ENCODE measurements around the gene IRAK2. TPM values are rescaled to one million over a fixed set of nuclear protein-coding genes. Genes with fewer than 3 reads are reported as not detected.
"Not testable (repeated sequence)": the region's sequence is repeated elsewhere in the genome, so short reads cannot be mapped to it uniquely, and the experiment has no call there.

IRAK2 gene
- total and polyA plus RNA-seq, 2 experiments from 2014 or later: 2.5 to 3.7 TPM

DNA sequence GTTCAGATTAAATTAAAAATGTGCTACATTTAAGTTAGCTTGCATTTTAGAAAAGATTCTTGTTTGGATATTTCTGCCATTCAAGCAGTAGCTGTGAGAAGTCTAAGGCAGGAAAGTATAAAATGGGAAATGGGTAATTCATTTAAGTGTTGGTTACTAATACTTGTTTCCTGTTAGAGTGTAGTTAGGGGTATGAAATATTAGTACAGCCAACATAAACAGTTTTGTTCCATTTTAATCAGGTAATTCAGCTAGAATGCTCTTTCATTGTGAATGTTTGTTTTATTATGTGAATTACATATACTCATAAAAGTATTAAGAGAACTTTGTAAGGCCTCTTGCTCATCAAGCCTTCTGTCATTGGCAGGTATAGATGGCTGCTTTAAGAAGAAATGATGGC is 103.4 kb downstream of the IRAK2 start:
- TF ChIP-seq EZH2phosphoT487 (IDR thresholded peaks at IDR 0.05; ENCODE audit: low read depth, severe bottlenecking, unreplicated experiment) (no peak), EZH2 (IDR thresholded peaks at IDR 0.05; ENCODE audit: borderline replicate concordance) (no peak), CTCF (IDR thresholded peaks at IDR 0.05; ENCODE audit: poor library complexity) (no peak)
- no peaks in the 10 kb centered on the region for H3K9me3 ChIP-seq (ENCODE audit: low read depth)
- no peak overlapping the region for H3K27ac ChIP-seq
- no peak for DNase-seq (ENCODE audit: low spot score)
- no peak overlapping the region for H3K4me2 ChIP-seq
- no peak overlapping the region for H2AFZ ChIP-seq
- peaks cover 84% of the 10 kb centered on the region for H3K79me2 ChIP-seq
- H3K27me3 ChIP-seq: no peaks in the 10 kb centered on the region
- no peaks in the 10 kb centered on the region for H3K36me3 ChIP-seq (replicated peaks; ENCODE audit: insufficient read depth, low read depth)
- no peak overlapping the region for H3K4me3 ChIP-seq
- H3K9me2 ChIP-seq (replicated peaks; ENCODE audit: insufficient read depth): no peaks in the 10 kb centered on the region
- peaks cover 24% of the 10 kb centered on the region for H4K20me1 ChIP-seq (ENCODE audit: insufficient read depth, poor library complexity, severe bottlenecking)
- peaks cover 4% of the 10 kb centered on the region for H3K4me1 ChIP-seq (ENCODE audit: insufficient read depth)

DNA sequence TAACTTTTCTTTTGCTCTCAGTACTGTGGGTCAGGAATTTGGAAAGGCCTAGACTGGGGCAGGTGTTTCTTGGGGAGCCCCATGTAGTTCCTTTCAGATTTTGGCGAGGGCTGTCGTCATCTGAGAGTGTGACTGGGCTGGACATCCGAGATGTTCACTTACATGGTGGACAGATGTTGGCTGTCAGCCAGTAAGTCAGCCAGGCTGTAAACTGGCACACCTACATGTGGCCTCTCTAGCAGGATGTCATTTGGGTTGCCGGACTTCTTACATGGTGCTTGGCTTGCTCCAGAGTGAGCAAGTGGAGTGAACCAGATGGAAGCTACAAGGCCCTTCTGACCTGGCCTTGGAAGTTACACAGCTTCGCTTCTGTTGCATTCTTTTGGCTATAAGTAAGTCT is 104.2 kb downstream of the IRAK2 start:
- Histone ChIP-seq H3K4me1 (ENCODE audit: insufficient read depth) (no peaks in the 10 kb centered on the region), H3K27ac (no peak overlapping the region), H3K27me3 (no peaks in the 10 kb centered on the region), H3K36me3 (replicated peaks; ENCODE audit: insufficient read depth, low read depth) (no peaks in the 10 kb centered on the region), H3K9me3 (ENCODE audit: low read depth) (no peaks in the 10 kb centered on the region), H2AFZ (no peak overlapping the region), H3K4me3 (no peak overlapping the region), H3K79me2 (peaks cover 90% of the 10 kb centered on the region), H3K9me2 (replicated peaks; ENCODE audit: insufficient read depth) (no peaks in the 10 kb centered on the region), H4K20me1 (ENCODE audit: insufficient read depth, poor library complexity, severe bottlenecking) (peaks cover 32% of the 10 kb centered on the region), H3K4me2 (no peak overlapping the region)
- DNase-seq (ENCODE audit: low spot score): no peak
- 94% methylated on average over 5 of the region's 5 CpGs for WGBS (ENCODE audit: low lambda C conversion rate, missing lambda C conversion rate)
- TF ChIP-seq EZH2phosphoT487 (IDR thresholded peaks at IDR 0.05; ENCODE audit: low read depth, severe bottlenecking, unreplicated experiment): no peak
- TF ChIP-seq CTCF (IDR thresholded peaks at IDR 0.05; ENCODE audit: poor library complexity): no peak
- no peak for TF ChIP-seq EZH2 (IDR thresholded peaks at IDR 0.05; ENCODE audit: borderline replicate concordance)

DNA sequence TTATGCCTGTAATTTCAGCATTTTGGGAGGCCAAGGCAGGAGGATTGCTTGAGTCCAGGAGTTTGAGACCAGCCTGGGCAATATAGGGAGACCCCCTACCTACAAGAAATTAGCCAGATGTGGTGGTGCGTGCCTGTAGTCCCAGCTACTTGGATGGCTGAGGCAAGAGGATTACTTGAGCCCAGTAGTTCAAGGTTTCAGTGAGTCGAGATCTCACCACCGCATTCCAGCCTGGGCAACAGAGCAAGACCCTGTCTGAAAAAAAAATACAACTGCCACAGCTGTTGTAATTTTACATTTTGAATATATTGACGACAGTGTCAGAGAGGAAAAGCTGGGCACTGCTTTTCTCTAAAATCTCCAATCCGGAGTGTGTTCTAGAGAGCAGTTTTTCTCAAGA is 104.7 kb downstream of the IRAK2 start:
- H4K20me1 ChIP-seq (ENCODE audit: insufficient read depth, poor library complexity, severe bottlenecking): peaks cover 32% of the 10 kb centered on the region

GRCh38 chr3:10272476-10272875 is 107.8 kb downstream of the IRAK2 start:
- not testable (repeated sequence) for H3K9me2 ChIP-seq (replicated peaks; ENCODE audit: insufficient read depth); H3K4me1 ChIP-seq (ENCODE audit: insufficient read depth); H3K9me3 ChIP-seq (ENCODE audit: low read depth); H3K36me3 ChIP-seq (replicated peaks; ENCODE audit: insufficient read depth, low read depth); H3K4me3 ChIP-seq; H3K27ac ChIP-seq; H3K27me3 ChIP-seq; H2AFZ ChIP-seq; DNase-seq (ENCODE audit: low spot score); H3K4me2 ChIP-seq
- Histone ChIP-seq H4K20me1 (ENCODE audit: insufficient read depth, poor library complexity, severe bottlenecking) (peaks cover 28% of the 10 kb centered on the region), H3K79me2 (peaks cover 83% of the 10 kb centered on the region)
- 96% methylated on average over 11 of the region's 11 CpGs for WGBS (ENCODE audit: low lambda C conversion rate, missing lambda C conversion rate)

More for the DNA sequence above, 104.7 kb downstream of the IRAK2 start:
- H3K4me1 ChIP-seq (ENCODE audit: insufficient read depth): no peaks in the 10 kb centered on the region
- no peaks in the 10 kb centered on the region for H3K9me2 ChIP-seq (replicated peaks; ENCODE audit: insufficient read depth)
- 92% methylated on average over 5 of the region's 5 CpGs for WGBS (ENCODE audit: low lambda C conversion rate, missing lambda C conversion rate)
- H3K27me3 ChIP-seq: no peaks in the 10 kb centered on the region
- peaks cover 90% of the 10 kb centered on the region for H3K79me2 ChIP-seq
- no peak overlapping the region for H3K4me2 ChIP-seq
- H3K27ac ChIP-seq: no peak overlapping the region
- no peak for DNase-seq (ENCODE audit: low spot score)
- no peak overlapping the region for H3K4me3 ChIP-seq
- TF ChIP-seq CTCF (IDR thresholded peaks at IDR 0.05; ENCODE audit: poor library complexity) (no peak), EZH2phosphoT487 (IDR thresholded peaks at IDR 0.05; ENCODE audit: low read depth, severe bottlenecking, unreplicated experiment) (no peak), EZH2 (IDR thresholded peaks at IDR 0.05; ENCODE audit: borderline replicate concordance) (no peak)
- H2AFZ ChIP-seq: no peak overlapping the region
- no peaks in the 10 kb centered on the region for H3K9me3 ChIP-seq (ENCODE audit: low read depth)
- H3K36me3 ChIP-seq (replicated peaks; ENCODE audit: insufficient read depth, low read depth): no peaks in the 10 kb centered on the region
